PC-9 (cell line): ENCODE data around the gene LGSN. TPM values are rescaled to one million over a fixed set of nuclear protein-coding genes. Genes with fewer than 3 reads are reported as not detected.
"Not testable (repeated sequence)": the region's sequence is repeated elsewhere in the genome, so short reads cannot be mapped to it uniquely, and the experiment has no call there.

Experiments
- BruUV-seq: library from RNA; stranded (reverse); fragments of 400-500 nt; replicated peaks from 2 replicates; lab custom pipeline; 2021; lab: Mats Ljungman, UMichigan
- CTCF ChIA-PET: fragments of 300-600 bp; sonication (Branson Sonifier 250); formaldehyde crosslinking; loops from one replicate; lab custom pipeline; 2022; ENCODE audit warnings: antibody characterized with exemption; lab: Charles Lee
- POLR2A ChIA-PET: fragments of 300-600 bp; sonication (Branson Sonifier 250); formaldehyde crosslinking; loops from one replicate; lab custom pipeline; 2022; ENCODE audit warnings: antibody characterized with exemption; ENCODE audit not compliant: unreplicated experiment; lab: Charles Lee
- DNase-seq, 2 experiments: peaks; one replicate each; pipeline versions ENCODE4 v3.0.0 to v3.0.0-alpha.2; 2015 to 2022; ENCODE audit warnings: mixed read lengths in 1 of 2
- H2AFZ ChIP-seq: fragments of 200-600 bp; sonication (generic); 2 replicates; pipeline ENCODE4 v1.8.1; 2017; ENCODE audit warnings: antibody characterized with exemption
- H3F3A ChIP-seq: fragments of 200-600 bp; sonication (generic); 2 replicates; pipeline ENCODE4 v1.8.1; 2017; ENCODE audit warnings: antibody characterized with exemption, mild to moderate bottlenecking, low read depth; ENCODE audit not compliant: insufficient read depth
- H3K27ac ChIP-seq: fragments of 200-600 bp; sonication (generic); 2 replicates; pipeline ENCODE4 v1.6.1; 2016; ENCODE audit warnings: mixed run types
- H3K27me3 ChIP-seq: fragments of 200-600 bp; sonication (generic); 2 replicates; pipeline ENCODE4 v1.6.1; 2016; ENCODE audit warnings: low read depth, mixed run types; ENCODE audit not compliant: insufficient read depth
- H3K36me3 ChIP-seq: fragments of 200-600 bp; sonication (generic); 2 replicates; pipeline ENCODE4 v1.6.1; 2016; ENCODE audit warnings: low read depth, mixed run types
- H3K4me1 ChIP-seq: fragments of 200-600 bp; sonication (generic); replicated peaks from 2 replicates; pipeline ENCODE4 v1.6.1; 2016; ENCODE audit warnings: mixed run types; ENCODE audit not compliant: insufficient read depth
- H3K4me2 ChIP-seq: fragments of 200-600 bp; sonication (generic); 2 replicates; pipeline ENCODE4 v1.6.1; 2017; ENCODE audit warnings: mixed run types
- H3K4me3 ChIP-seq: fragments of 200-600 bp; sonication (generic); 2 replicates; pipeline ENCODE4 v1.6.1; 2016; ENCODE audit warnings: mixed run types
- H3K79me2 ChIP-seq: fragments of 200-600 bp; sonication (generic); 2 replicates; pipeline ENCODE4 v1.6.1; 2017; ENCODE audit warnings: low read depth, mixed run types
- H3K9me2 ChIP-seq: fragments of 200-600 bp; sonication (generic); 2 replicates; pipeline ENCODE4 v1.8.1; 2017; ENCODE audit warnings: mild to moderate bottlenecking; ENCODE audit not compliant: insufficient read depth
- H3K9me3 ChIP-seq: fragments of 200-600 bp; sonication (generic); 2 replicates; pipeline ENCODE4 v1.8.1; 2016; ENCODE audit warnings: low read depth; ENCODE audit not compliant: insufficient read depth
- H4K20me1 ChIP-seq: fragments of 200-600 bp; sonication (generic); 2 replicates; pipeline ENCODE4 v1.8.1; 2017; ENCODE audit not compliant: insufficient read depth
- EZH2 ChIP-seq: fragments of 200-600 bp; sonication (generic); IDR thresholded peaks from 2 replicates; pipeline ENCODE4 v1.8.0; 2017; ENCODE audit warnings: antibody characterized with exemption, low read depth
- intact Hi-C: fragments of 100-400 bp; cut with micrococcal nuclease; formaldehyde crosslinking; loops from one replicate; pipeline ENCODE4 v1.10.0; 2022; ENCODE audit not compliant: unreplicated experiment
- total RNA-seq: library from RNA; stranded (reverse); gene quantifications from 2 replicates; pipeline ENCODE4 v1.2.3, GENCODE V29; 2021
- TF ChIP-seq, protein P1 (sequence below): fragments of 200-600 bp; sonication (generic); conservative IDR thresholded peaks from 2 replicates; pipeline ENCODE4 v1.6.1; 2017; ENCODE audit warnings: mixed run types, antibody characterized with exemption, mild to moderate bottlenecking, moderate library complexity

The LGSN gene
- total RNA-seq, 1 experiment from 2014 or later: not detected

DNA sequence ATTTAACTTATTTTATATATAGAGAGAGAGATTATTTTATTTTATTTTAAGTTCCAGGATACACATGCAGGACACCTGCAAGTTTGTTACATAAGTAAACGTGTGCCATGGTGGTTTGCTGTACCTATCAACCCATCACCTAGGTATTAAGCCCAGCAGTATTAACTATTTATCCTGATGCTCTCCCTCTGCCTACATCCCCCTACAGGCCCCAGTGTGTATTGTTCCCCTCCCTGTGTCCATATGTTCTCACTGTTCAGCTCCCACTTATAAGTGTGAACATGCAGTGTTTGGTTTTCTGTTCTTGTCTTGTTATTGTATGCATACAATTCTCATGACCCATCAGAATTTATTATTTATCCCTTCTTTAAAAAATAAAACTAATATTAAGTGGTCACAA, 73.9 kb downstream of the LGSN start:
- DNase-seq: no peak
- POLR2A ChIA-PET: no interaction called here

DNA sequence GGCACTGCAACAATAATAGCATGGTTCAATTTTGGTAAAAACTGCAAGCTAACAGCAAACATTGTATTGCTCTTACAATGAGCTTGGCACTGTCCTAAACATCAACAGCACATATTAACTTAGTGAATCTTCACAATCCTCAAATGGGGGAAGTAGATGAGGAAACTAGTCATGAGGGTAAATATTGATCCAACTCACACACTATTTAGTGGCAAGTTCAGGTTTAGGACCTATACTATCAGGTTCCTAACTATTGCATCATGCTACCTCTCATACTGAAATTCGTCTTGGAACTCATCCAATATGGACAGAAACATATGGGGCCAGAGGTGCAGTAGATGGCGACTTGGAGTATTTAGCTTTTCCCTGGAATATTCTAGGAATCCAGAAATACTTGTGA, 74.4 kb downstream of the LGSN start:
- BruUV-seq: no TSS peak
- Histone ChIP-seq H3K27me3 (no peaks in the 10 kb centered on the region), H3K79me2 (no peaks in the 10 kb centered on the region), H4K20me1 (no peaks in the 10 kb centered on the region), H3K9me3 (no peaks in the 10 kb centered on the region), H3K36me3 (no peaks in the 10 kb centered on the region), H2AFZ (no peak overlapping the region), H3K4me3 (no peak overlapping the region), H3F3A (no peaks in the 10 kb centered on the region), H3K9me2 (no peaks in the 10 kb centered on the region), H3K4me2 (no peak overlapping the region), H3K4me1 (no peaks in the 10 kb centered on the region), H3K27ac (no peak overlapping the region)
- intact Hi-C loops: no loop called here
- ChIA-PET CTCF (no interaction called here), POLR2A (no interaction called here)
- no peak for TF ChIP-seq EZH2
- TF ChIP-seq, protein P1, sequence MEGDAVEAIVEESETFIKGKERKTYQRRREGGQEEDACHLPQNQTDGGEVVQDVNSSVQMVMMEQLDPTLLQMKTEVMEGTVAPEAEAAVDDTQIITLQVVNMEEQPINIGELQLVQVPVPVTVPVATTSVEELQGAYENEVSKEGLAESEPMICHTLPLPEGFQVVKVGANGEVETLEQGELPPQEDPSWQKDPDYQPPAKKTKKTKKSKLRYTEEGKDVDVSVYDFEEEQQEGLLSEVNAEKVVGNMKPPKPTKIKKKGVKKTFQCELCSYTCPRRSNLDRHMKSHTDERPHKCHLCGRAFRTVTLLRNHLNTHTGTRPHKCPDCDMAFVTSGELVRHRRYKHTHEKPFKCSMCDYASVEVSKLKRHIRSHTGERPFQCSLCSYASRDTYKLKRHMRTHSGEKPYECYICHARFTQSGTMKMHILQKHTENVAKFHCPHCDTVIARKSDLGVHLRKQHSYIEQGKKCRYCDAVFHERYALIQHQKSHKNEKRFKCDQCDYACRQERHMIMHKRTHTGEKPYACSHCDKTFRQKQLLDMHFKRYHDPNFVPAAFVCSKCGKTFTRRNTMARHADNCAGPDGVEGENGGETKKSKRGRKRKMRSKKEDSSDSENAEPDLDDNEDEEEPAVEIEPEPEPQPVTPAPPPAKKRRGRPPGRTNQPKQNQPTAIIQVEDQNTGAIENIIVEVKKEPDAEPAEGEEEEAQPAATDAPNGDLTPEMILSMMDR: no peak
- no peak for DNase-seq

More for the DNA sequence above, 73.9 kb downstream of the LGSN start:
- no peak overlapping the region for H2AFZ ChIP-seq
- H3K4me1 ChIP-seq: no peaks in the 10 kb centered on the region
- CTCF ChIA-PET: no interaction called here
- no peaks in the 10 kb centered on the region for H3K36me3 ChIP-seq
- BruUV-seq: no TSS peak
- TF ChIP-seq EZH2: no peak
- TF ChIP-seq, protein P1: peak; percentile 34; the same call in 1 of the 2 replicates
- no peaks in the 10 kb centered on the region for H3K9me3 ChIP-seq
- intact Hi-C loops: no loop called here
- no peaks in the 10 kb centered on the region for H3K27me3 ChIP-seq
- no peak overlapping the region for H3K4me2 ChIP-seq
- H3K4me3 ChIP-seq: no peak overlapping the region
- H3K9me2 ChIP-seq: no peaks in the 10 kb centered on the region
- H3F3A ChIP-seq: no peaks in the 10 kb centered on the region
- H3K27ac ChIP-seq: no peak overlapping the region
- H3K79me2 ChIP-seq: no peaks in the 10 kb centered on the region
- no peaks in the 10 kb centered on the region for H4K20me1 ChIP-seq

DNA sequence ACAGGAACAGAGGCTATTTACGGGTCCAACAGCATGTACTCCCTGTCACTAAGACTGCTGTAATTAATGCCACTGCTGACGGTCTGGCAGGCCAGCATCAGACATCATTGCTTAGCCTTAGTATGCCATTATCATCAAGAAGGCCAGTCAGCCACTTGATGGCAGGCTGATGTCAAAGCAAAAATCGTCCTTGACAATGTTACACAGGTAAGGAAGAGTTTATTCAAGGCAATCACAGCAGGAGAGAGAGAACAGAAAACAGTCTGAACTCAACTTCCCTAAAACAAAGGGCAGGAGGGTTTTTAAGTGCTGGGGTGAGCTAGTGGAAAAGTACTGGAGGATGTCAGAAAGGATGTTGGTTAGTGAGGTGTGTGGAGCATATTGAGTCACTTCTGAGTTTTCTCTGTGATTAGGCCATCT, 83.4 kb downstream of the LGSN start:
- Histone ChIP-seq H3K79me2 (no peaks in the 10 kb centered on the region), H4K20me1 (no peaks in the 10 kb centered on the region), H3K4me1 (no peaks in the 10 kb centered on the region), H3K4me3 (no peak overlapping the region), H3K9me2 (no peaks in the 10 kb centered on the region), H2AFZ (no peak overlapping the region), H3K36me3 (no peaks in the 10 kb centered on the region), H3F3A (no peaks in the 10 kb centered on the region), H3K9me3 (no peaks in the 10 kb centered on the region), H3K27me3 (no peaks in the 10 kb centered on the region), H3K27ac (no peak overlapping the region), H3K4me2 (no peak overlapping the region)
- DNase-seq: no peak
- ChIA-PET POLR2A (no interaction called here), CTCF (no interaction called here)
- no TSS peak for BruUV-seq
- intact Hi-C loops: no loop called here
- TF ChIP-seq, protein P1: no peak
- no peak for TF ChIP-seq EZH2

DNA sequence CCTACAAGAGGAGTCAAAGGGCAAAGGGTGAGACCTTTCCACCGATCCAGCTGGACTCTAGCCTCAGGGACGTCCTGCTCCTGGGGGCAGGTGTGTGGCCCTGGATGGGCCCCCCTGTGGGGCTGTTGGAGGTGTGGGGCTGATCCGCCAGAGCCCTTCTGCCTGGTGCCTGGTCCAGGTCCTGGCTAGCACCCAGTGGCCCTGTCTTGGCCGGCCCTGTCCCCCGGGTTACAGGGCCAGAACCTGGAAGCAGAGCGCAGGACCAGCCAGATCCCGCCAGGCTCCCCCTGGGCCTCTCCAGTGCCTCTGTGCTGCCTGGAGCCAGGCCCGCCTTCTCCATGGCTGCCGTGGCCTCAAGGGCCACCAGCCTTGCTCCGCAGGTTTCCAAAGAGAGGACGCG, 89.3 kb downstream of the LGSN start:
- CTCF ChIA-PET, H4K20me1 ChIP-seq, H3K27me3 ChIP-seq, H3K4me1 ChIP-seq, H3K4me2 ChIP-seq, H3K9me2 ChIP-seq, H3K9me3 ChIP-seq, POLR2A ChIA-PET, DNase-seq, H2AFZ ChIP-seq, H3K36me3 ChIP-seq, BruUV-seq, H3K79me2 ChIP-seq, intact Hi-C loops, H3K27ac ChIP-seq, H3F3A ChIP-seq, H3K4me3 ChIP-seq: not testable (repeated sequence)

DNA sequence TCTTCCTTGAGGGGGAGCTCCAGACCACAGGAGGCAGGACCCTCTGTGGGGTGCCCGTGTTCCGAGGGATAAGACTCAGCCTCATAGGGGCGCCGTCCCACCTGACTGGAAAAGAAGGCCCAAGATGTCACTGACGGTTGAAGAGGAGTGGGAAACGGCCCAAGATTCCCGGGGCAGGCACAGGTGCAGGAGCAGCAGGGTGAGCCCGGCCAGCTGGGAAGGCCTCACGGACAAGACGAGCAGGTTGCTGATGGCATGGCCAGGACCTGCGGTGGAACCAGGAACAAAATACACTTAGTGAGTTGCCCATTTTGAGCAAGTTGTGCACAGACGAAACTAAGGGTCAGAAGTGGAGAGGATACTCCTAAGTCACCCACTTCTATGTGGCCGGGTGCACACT, 89.8 kb downstream of the LGSN start:
- H3K9me2 ChIP-seq, DNase-seq, H3K4me2 ChIP-seq, H2AFZ ChIP-seq, BruUV-seq, CTCF ChIA-PET, H3K4me1 ChIP-seq, intact Hi-C loops, H3F3A ChIP-seq, H3K27ac ChIP-seq, H3K36me3 ChIP-seq, H3K9me3 ChIP-seq, H3K27me3 ChIP-seq, POLR2A ChIA-PET, H3K79me2 ChIP-seq, H4K20me1 ChIP-seq, H3K4me3 ChIP-seq: not testable (repeated sequence)
